Measurements from ENCODE around the gene LIN52. TPM values are rescaled to one million over a fixed set of nuclear protein-coding genes. Genes with fewer than 3 reads are reported as not detected.

LIN52 gene
- total and polyA plus RNA-seq, 2 of the 13 experiments (the other 11 are each of a cell fraction or from before 2014, with no cell fraction given) = 11.4 to 23.3 TPM

GRCh38 chr14:74238974-74239847, 154.5 kb downstream of the LIN52 start, which contains the start of gene VSX2:
Gene VSX2 (plus strand): TSS chr14:74239449. CDS start chr14:74239562, 113 bp downstream.
- peaks cover 4 to 38% of the 10 kb centered on the region in 2 experiments; a peak in 4 of 5 replicates for H3K27me3 ChIP-seq (ENCODE audit: control insufficient read depth in 1 of 2, insufficient read depth in 2 of 2, low read length in 2 of 2)
- WGBS (ENCODE audit: low lambda C conversion rate) = 32% methylated on average over 18 of the region's 40 CpGs
- CTCF ChIA-PET (ENCODE audit: low intra/inter-chr PET ratio, low total read pairs) = no interaction called here

More at GRCh38 chr14:74238974-74239847, 154.5 kb downstream of the LIN52 start, which contains the start of gene VSX2:
- BruUV-seq (replicated peaks) = no TSS peak
- H3K79me2 ChIP-seq (ENCODE audit: insufficient read depth, low read length) = no peaks in the 10 kb centered on the region
- no peaks in the 10 kb centered on the region for H4K20me1 ChIP-seq (ENCODE audit: insufficient read depth, low read length)
- TF ChIP-seq NKX3-1 (CRISPR knock-in tag; IDR thresholded peaks at IDR 0.05) (no peak), MAFF (IDR thresholded peaks at IDR 0.05; ENCODE audit: low read depth, low read length) (no peak), NFIC (IDR thresholded peaks at IDR 0.05; ENCODE audit: low read length) (no peak), TEAD2 (CRISPR knock-in tag; IDR thresholded peaks at IDR 0.05) (no peak), TFE3 (CRISPR knock-in tag; IDR thresholded peaks at IDR 0.05) (no peak)
- H3K36me3 ChIP-seq (replicated peaks in 1 of 2; ENCODE audit: control insufficient read depth in 1 of 2, insufficient read depth in 2 of 2, low read length in 2 of 2) = no peaks in the 10 kb centered on the region
- no peak for FAIRE-seq
- no peak within 1 kb of the TSS for H3K4me3 ChIP-seq (replicated peaks in 1 of 3; ENCODE audit: insufficient read depth in 1 of 3, low read depth in 2 of 3, low read length in 3 of 3)
- H3K27ac ChIP-seq (ENCODE audit: extremely low read length, insufficient read depth, low read length) = no peak within 1 kb of the TSS
- no peaks in the 10 kb centered on the region for H3K9me3 ChIP-seq (ENCODE audit: low read length)
- H3K9ac ChIP-seq (ENCODE audit: insufficient read depth, low read depth, low read length) = no peak within 1 kb of the TSS
- intact Hi-C loops (cut with micrococcal nuclease; ENCODE audit: unreplicated experiment) (no loop called here), in situ Hi-C loops (cut with HindIII; ENCODE audit: extremely low pct_ligation_motif_present, low pct_unique_long_range_greater_than_20kb) (no loop called here)
- H3K4me1 ChIP-seq (ENCODE audit: insufficient read depth, low read length) = no peaks in the 10 kb centered on the region
- ATAC-seq = no peak
- POLR2A ChIA-PET = no interaction called here
- no peak within 1 kb of the TSS for H2AFZ ChIP-seq (ENCODE audit: low read length)
- H3K4me2 ChIP-seq (ENCODE audit: low read depth, low read length) = no peak within 1 kb of the TSS
- no peak for DNase-seq (ENCODE audit: low spot score)

Data from HepG2 (cell line).